Large intestine (tissue), 3 donors: ENCODE results near the gene AGPAT2. TPM values are rescaled to one million over a fixed set of nuclear protein-coding genes. Genes with fewer than 3 reads are reported as not detected.
A peak's percentile ranks its signal among the peaks of the same experiment; 100 is the strongest.

ENCODE experiments used
- DNase-seq, 2 donors: peaks; one replicate each; pipeline versions ENCODE4 v3.0.0 to v3.0.0-alpha.2; 2013
- H3K27ac ChIP-seq: one replicate; pipeline ENCODE4 v1.5.1; 2013; ENCODE audit warnings: low read length
- H3K27me3 ChIP-seq: 2 replicates; pipeline ENCODE4 v1.6.1; 2013; ENCODE audit warnings: low read length; ENCODE audit not compliant: control insufficient read depth, insufficient read depth
- H3K36me3 ChIP-seq: 2 replicates; pipeline ENCODE4 v1.6.1; 2013; ENCODE audit warnings: low read length; ENCODE audit not compliant: control insufficient read depth, insufficient read depth
- H3K4me1 ChIP-seq: one replicate; pipeline ENCODE4 v1.6.1; 2013; ENCODE audit warnings: low read length; ENCODE audit not compliant: control insufficient read depth, insufficient read depth
- H3K4me3 ChIP-seq: one replicate; pipeline ENCODE4 v1.5.1; 2013; ENCODE audit warnings: low read length
- H3K9me3 ChIP-seq: one replicate; pipeline ENCODE4 v1.6.1; 2013; ENCODE audit warnings: mild to moderate bottlenecking, low read depth, low read length, moderate library complexity; ENCODE audit not compliant: control insufficient read depth
- WGBS: methylation state at CpG from one replicate; pipeline ENCODE4 v1.1.5; 2013; ENCODE audit warnings: low lambda C conversion rate; ENCODE audit not compliant: insufficient coverage; 5-methylcytosine and 5-hydroxymethylcytosine counted together
- polyA plus RNA-seq: library from polyadenylated mRNA; unstranded; fragments of 120-200 nt; gene quantifications from one replicate; pipeline ENCODE4 v1.2.1, GENCODE V29; 2013

Gene AGPAT2
- polyA plus RNA-seq, 1 donor, result 175 TPM

GRCh38 chr9:136667940-136668760 is 19.1 kb downstream of the AGPAT2 start:
- H3K9me3 ChIP-seq, result no peaks in the 10 kb centered on the region
- H3K27ac ChIP-seq, result no peak overlapping the region
- no peak for DNase-seq
- peak overlapping the region; percentile 21 for H3K4me3 ChIP-seq
- H3K36me3 ChIP-seq, result peaks cover 13% of the 10 kb centered on the region
- H3K4me1 ChIP-seq, result peaks cover 38% of the 10 kb centered on the region
- WGBS, result no CpG with 5 or more reads among the region's 40 CpGs
- H3K27me3 ChIP-seq, result peaks cover 15% of the 10 kb centered on the region

- no CpG with 5 or more reads among the region's 21 CpGs for WGBS
These were observed 19.9 kb downstream of the AGPAT2 start for GRCh38 chr9:136667214-136667939.

GRCh38 chr9:136666372-136667213 is 20.7 kb downstream of the AGPAT2 start:
- Histone ChIP-seq H3K4me1 (peaks cover 23% of the 10 kb centered on the region), H3K36me3 (no peaks in the 10 kb centered on the region), H3K27me3 (peaks cover 15% of the 10 kb centered on the region), H3K4me3 (peak overlapping the region; percentile 14), H3K27ac (peak overlapping the region; percentile 3), H3K9me3 (no peaks in the 10 kb centered on the region)
- no peak for DNase-seq
- no CpG with 5 or more reads among the region's 35 CpGs for WGBS

More at GRCh38 chr9:136667214-136667939, 19.9 kb downstream of the AGPAT2 start:
- Histone ChIP-seq H3K27me3 (peaks cover 15% of the 10 kb centered on the region), H3K36me3 (peaks cover 8% of the 10 kb centered on the region), H3K4me3 (peak overlapping the region; percentile 21), H3K4me1 (peaks cover 31% of the 10 kb centered on the region), H3K9me3 (no peaks in the 10 kb centered on the region), H3K27ac (peak overlapping the region; percentile 3)
- no peak for DNase-seq

- Histone ChIP-seq H3K27me3 (peaks cover 15% of the 10 kb centered on the region), H3K4me3 (peak overlapping the region; percentile 45), H3K27ac (no peak overlapping the region), H3K4me1 (peaks cover 19% of the 10 kb centered on the region), H3K9me3 (no peaks in the 10 kb centered on the region), H3K36me3 (no peaks in the 10 kb centered on the region)
- WGBS, result no CpG with 5 or more reads among the region's 109 CpGs
- peak in 1 of 2 donors; percentile 67 for DNase-seq
These were observed 21.4 kb downstream of the AGPAT2 start for GRCh38 chr9:136665704-136666371.

DNA sequence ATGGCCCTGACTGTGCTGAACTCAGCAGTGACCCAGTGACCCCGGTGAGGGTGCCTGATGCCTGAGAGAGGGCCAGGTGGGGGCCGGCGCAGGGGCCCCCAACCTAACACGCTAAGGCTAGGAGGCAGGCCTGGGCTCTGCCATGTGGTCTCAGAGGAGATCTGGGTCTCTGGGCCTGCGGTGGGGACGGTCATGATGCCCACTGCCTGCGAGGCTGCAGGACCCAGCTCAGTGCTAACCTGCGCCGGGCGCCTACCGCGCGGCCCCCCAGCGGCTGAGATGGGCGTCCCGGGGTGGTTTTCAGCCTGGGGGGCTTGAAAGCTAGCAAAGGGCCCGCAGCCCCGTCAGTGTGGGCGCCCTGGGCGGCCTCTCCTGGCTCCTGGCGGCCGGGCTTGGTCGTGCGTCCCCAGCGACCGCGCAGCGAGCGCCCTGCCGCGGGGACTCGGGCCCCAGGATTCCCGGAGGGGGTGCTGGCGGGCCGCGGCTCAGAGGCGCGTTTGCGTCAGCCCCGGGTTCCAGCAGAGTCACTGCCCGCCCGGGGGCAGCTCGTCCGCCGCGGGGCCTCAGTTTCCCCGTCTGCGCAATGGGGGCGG is 22.1 kb downstream of the AGPAT2 start:
- H3K9me3 ChIP-seq, result no peaks in the 10 kb centered on the region
- H3K4me3 ChIP-seq, result peak overlapping the region; percentile 45
- H3K27me3 ChIP-seq, result peaks cover 15% of the 10 kb centered on the region
- H3K4me1 ChIP-seq, result peaks cover 15% of the 10 kb centered on the region
- no peak overlapping the region for H3K27ac ChIP-seq
- no peaks in the 10 kb centered on the region for H3K36me3 ChIP-seq
- no CpG with 5 or more reads among the region's 49 CpGs for WGBS
- DNase-seq, result peak in 1 of 2 donors; percentile 45

- peaks cover 20% of the 10 kb centered on the region for H3K27me3 ChIP-seq
- no peak for DNase-seq
- no peaks in the 10 kb centered on the region for H3K9me3 ChIP-seq
- H3K27ac ChIP-seq, result no peak overlapping the region
- no CpG with 5 or more reads among the region's 27 CpGs for WGBS
- peaks cover 10% of the 10 kb centered on the region for H3K4me1 ChIP-seq
- no peaks in the 10 kb centered on the region for H3K36me3 ChIP-seq
- H3K4me3 ChIP-seq, result peak overlapping the region; percentile 45
These were observed 23.0 kb downstream of the AGPAT2 start for GRCh38 chr9:136664000-136664915.

DNA sequence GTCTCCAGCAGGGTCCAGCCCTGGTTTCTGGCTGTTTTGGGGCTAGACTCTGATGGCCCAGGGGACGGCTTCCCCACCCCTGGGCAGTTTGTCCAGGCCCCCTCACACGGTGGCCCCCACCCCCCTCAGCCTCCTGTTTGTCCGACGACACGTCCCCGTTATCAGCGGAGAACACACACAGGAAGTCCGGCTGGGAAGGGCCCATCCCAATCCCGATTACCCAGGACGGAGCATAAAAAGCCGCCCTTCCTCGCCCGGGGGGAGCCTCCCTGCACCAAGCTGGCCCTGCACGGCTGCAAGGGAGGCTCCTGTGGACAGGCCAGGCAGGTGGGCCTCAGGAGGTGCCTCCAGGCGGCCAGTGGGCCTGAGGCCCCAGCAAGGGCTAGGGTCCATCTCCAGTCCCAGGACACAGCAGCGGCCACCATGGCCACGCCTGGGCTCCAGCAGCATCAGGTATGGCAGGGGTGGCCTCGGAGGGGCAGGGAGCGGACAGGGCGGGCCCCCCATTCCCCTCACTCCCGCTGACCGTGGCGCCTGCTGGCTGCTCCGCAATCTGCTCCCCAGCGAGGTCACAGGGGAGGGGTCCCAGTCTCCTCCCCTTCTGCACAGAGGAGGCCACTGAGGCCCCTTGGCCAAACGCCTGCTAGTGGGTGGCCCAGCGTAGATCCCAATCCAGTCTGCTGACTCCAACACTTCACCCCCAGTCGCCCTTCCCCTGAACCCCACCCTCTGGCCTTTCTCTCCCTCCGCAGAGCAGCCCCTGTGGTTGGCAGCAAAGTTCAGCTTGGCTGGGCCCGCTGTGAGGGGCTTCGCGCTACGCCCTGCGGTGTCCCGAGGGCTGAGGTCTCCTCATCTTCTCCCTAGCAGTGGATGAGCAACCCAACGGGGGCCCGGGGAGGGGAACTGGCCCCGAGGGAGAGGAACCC is 24.3 kb downstream of the AGPAT2 start, which contains the start of gene EGFL7:
EGFL7 (plus strand) TSS at position 261 of the 926 bp plus-strand sequence. CDS start 5,367 bp downstream, outside the sequence.
- Histone ChIP-seq H3K27me3 (peaks cover 31% of the 10 kb centered on the region), H3K4me3 (peak within 1 kb of the TSS; percentile 45), H3K9me3 (peaks cover 3% of the 10 kb centered on the region), H3K27ac (no peak within 1 kb of the TSS), H3K36me3 (no peaks in the 10 kb centered on the region), H3K4me1 (peaks cover 7% of the 10 kb centered on the region)
- no CpG with 5 or more reads among the region's 38 CpGs for WGBS
- DNase-seq, result peak in 1 of 2 donors; percentile 37

DNA sequence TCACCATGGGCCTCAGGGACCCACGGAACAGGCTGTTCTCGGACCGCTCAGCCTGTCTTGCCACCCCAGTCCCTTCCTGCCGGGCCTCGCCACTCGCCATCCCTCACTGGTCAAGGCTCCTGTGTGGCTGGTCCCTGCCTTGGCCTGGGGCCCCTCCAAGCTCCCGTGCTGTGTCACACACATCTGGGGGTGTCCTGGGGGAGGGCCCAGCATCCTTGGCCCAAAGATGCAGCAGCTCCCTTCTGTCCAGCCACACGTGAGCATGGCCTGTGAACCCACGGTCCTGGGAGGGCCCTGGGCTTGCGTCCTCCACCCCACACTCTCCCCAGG is 25.0 kb downstream of the AGPAT2 start:
- no CpG with 5 or more reads among the region's 10 CpGs for WGBS
- H3K9me3 ChIP-seq, result peaks cover 3% of the 10 kb centered on the region
- DNase-seq, result no peak
- no peak overlapping the region for H3K4me3 ChIP-seq
- no peaks in the 10 kb centered on the region for H3K36me3 ChIP-seq
- H3K4me1 ChIP-seq, result peaks cover 7% of the 10 kb centered on the region
- no peak overlapping the region for H3K27ac ChIP-seq
- peaks cover 37% of the 10 kb centered on the region for H3K27me3 ChIP-seq
